Cardiac muscle cell (in vitro differentiated cells and primary cell): Measurements from ENCODE around the gene PRXL2A. TPM values are rescaled to one million over a fixed set of nuclear protein-coding genes. Genes with fewer than 3 reads are reported as not detected.
A peak's percentile ranks its signal among the peaks of the same experiment; 100 is the strongest.

Source experiments
- DNase-seq, 2 donors: peaks; one replicate each; pipeline versions ENCODE4 v3.0.0 to v3.0.0-alpha.2; 2010 to 2017; ENCODE audit warnings: low read depth in 1 of 2, low spot score in 1 of 2
- H3K27ac ChIP-seq: fragments of 200-600 bp; sonication (generic); 2 replicates; pipeline ENCODE4 v1.5.1; 2016
- H3K27me3 ChIP-seq: fragments of 200-600 bp; sonication (generic); 2 replicates; pipeline ENCODE4 v1.6.0; 2016; ENCODE audit warnings: control low read depth
- H3K36me3 ChIP-seq: fragments of 200-600 bp; sonication (generic); 2 replicates; pipeline ENCODE4 v1.5.1; 2016; ENCODE audit warnings: control low read depth
- H3K4me1 ChIP-seq: fragments of 200-600 bp; sonication (generic); 2 replicates; pipeline ENCODE4 v1.8.1; 2017; ENCODE audit warnings: low read depth, mild to moderate bottlenecking, mixed run types
- H3K4me3 ChIP-seq: fragments of 200-600 bp; sonication (generic); 2 replicates; pipeline ENCODE4 v1.5.1; 2016; ENCODE audit warnings: mild to moderate bottlenecking
- H3K9me3 ChIP-seq: fragments of 200-600 bp; sonication (generic); 2 replicates; pipeline ENCODE4 v1.5.1; 2017; ENCODE audit warnings: low read depth, mild to moderate bottlenecking, control low read depth
- CTCF ChIP-seq: IDR thresholded peaks from 2 replicates; pipeline ENCODE4 v1.5.1; 2012; ENCODE audit warnings: low read depth, mild to moderate bottlenecking, low read length
- polyA plus RNA-seq: library from polyadenylated mRNA; unstranded; fragments of >200 nt; fragmentation: Nextera tagmentation; extraction: Ambion mirVana; gene quantifications from 2 replicates; pipeline ENCODE4 v1.2.1, GENCODE V29; 2016
- total RNA-seq: library from RNA; depleted of rRNA; stranded (reverse); fragments of >200 nt; gene quantifications from 2 replicates; pipeline ENCODE4 v1.2.3, GENCODE V29; 2016

The PRXL2A gene
- total and polyA plus RNA-seq, 2 experiments from 2014 or later = 52.0 to 144 TPM

DNA sequence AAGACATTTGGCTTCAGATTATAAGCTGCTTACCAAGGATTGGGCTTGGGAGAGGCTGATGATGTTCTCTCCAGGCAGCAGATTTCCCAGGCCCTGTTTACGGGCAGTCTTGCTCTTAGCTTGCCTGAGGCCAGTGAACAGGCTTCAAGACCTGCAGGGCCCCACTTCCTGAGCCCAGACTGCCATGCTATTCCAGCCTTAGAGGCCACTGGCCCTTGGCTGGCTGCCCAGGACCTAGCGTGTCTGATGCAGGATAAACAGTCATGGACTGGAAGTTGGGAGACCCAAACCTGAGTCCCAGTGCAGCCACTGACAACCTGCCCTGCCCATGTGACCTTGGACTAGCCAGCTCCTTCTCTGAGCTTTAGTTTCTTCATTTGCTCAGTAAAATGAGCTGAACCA is 2.9 kb downstream of the PRXL2A start:
- TF ChIP-seq CTCF = no peak
- H3K27me3 ChIP-seq = no peaks in the 10 kb centered on the region
- H3K27ac ChIP-seq = peak overlapping the region; percentile 15
- DNase-seq = peak in 1 of 2 donors; percentile 31
- H3K9me3 ChIP-seq = no peaks in the 10 kb centered on the region
- H3K4me1 ChIP-seq = peaks cover 56% of the 10 kb centered on the region
- H3K36me3 ChIP-seq = no peaks in the 10 kb centered on the region
- no peak overlapping the region for H3K4me3 ChIP-seq

DNA sequence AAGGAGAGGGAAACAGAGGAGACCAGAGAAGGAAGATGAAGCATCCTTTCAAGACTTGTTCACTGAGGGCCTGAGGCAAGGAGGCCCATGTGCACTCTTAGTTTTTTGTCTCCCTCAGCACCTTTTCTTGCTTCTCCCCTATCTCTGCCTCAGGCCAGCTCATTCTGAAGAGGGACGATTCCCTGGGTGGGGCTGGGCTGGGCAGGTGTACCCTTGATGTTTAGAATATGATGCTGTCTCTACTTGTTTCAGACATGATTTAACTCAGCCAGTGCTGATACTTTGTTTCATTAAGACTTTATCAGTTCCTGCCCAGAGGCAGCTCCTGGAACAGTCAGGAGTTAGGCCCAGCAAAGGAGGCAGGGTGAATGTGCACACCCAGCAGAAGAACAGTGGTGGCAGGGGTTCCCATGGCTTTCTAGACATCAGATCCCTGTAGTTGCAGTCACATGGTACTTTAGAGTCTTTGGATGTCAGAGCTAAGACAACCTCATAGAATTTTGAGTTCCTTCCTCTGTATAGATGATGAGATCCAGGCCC is 3.4 kb downstream of the PRXL2A start:
- H3K27ac ChIP-seq = peak overlapping the region; percentile 15

GRCh38 chr10:80412486-80412885 is 4.1 kb downstream of the PRXL2A start:
- Histone ChIP-seq H3K4me1 (peaks cover 62% of the 10 kb centered on the region), H3K36me3 (no peaks in the 10 kb centered on the region), H3K4me3 (no peak overlapping the region), H3K27me3 (no peaks in the 10 kb centered on the region), H3K27ac (no peak overlapping the region), H3K9me3 (no peaks in the 10 kb centered on the region)
- DNase-seq = no peak
- TF ChIP-seq CTCF = no peak

More for the DNA sequence above, 3.4 kb downstream of the PRXL2A start:
- Histone ChIP-seq H3K4me3 (no peak overlapping the region), H3K36me3 (no peaks in the 10 kb centered on the region), H3K27me3 (no peaks in the 10 kb centered on the region), H3K9me3 (no peaks in the 10 kb centered on the region), H3K4me1 (peaks cover 59% of the 10 kb centered on the region)
- no peak for DNase-seq
- TF ChIP-seq CTCF = no peak

GRCh38 chr10:80413271-80413996 is 5.1 kb downstream of the PRXL2A start:
- Histone ChIP-seq H3K4me3 (no peak overlapping the region), H3K27me3 (no peaks in the 10 kb centered on the region), H3K27ac (peak overlapping the region; percentile 62), H3K36me3 (no peaks in the 10 kb centered on the region), H3K4me1 (peaks cover 62% of the 10 kb centered on the region), H3K9me3 (no peaks in the 10 kb centered on the region)
- DNase-seq = peak; percentile 62 to 83
- TF ChIP-seq CTCF = no peak

GRCh38 chr10:80414142-80414895 is 6.0 kb downstream of the PRXL2A start:
- no peak for TF ChIP-seq CTCF
- no peaks in the 10 kb centered on the region for H3K27me3 ChIP-seq
- H3K4me3 ChIP-seq = no peak overlapping the region
- peaks cover 62% of the 10 kb centered on the region for H3K4me1 ChIP-seq
- no peaks in the 10 kb centered on the region for H3K9me3 ChIP-seq
- H3K27ac ChIP-seq = peak overlapping the region; percentile 62
- no peaks in the 10 kb centered on the region for H3K36me3 ChIP-seq
- DNase-seq = no peak
